Heart left ventricle (tissue), 13 donors: Measurements from ENCODE around the gene ENTHD1.

Experiments used
- CTCF ChIP-seq, 12 donors: fragments of 200-600 bp; sonication (generic) in 4 of 12; IDR thresholded peaks; one replicate each; pipeline versions ENCODE4 v1.5.0 to v1.8.0; 2018 to 2022; ENCODE audit warnings: antibody characterized with exemption in 12 of 12, mild to moderate bottlenecking in 5 of 12
- POLR2A ChIP-seq, 2 donors: fragments of 450-650 bp; IDR thresholded peaks; one replicate each; pipeline ENCODE4 v1.6.1; 2017; ENCODE audit warnings: antibody characterized with exemption in 2 of 2, mild to moderate bottlenecking in 2 of 2, moderate library complexity in 2 of 2
- donor health status: ischemic (EF 13 %, LVEDD 7.1; RV severe dilation, severe dysfunction).
- donor health status: DM: no; HTN: yes; CAD: no.
- donor health status: DM: no; HTN: no; CAD: no.
- donor health status: ischemic (EF 25% LVEDD 6.9; RV normal size, moderate dysfunction).
- donor health status: ischemic (EF 25% LVEDD 5.7; RV mildly dilated, moderate dysfunction).
- donor health status: ischemic (EF 35%, LVEDD 5.7; RV mildly dilated, moderate dysfunction).
- donor health status: nonischemic (EF 11% LVEDD 7.7; RV severe dilation, severe dysfunction).
- donor health status: DM: yes; HTN: yes; CAD: no.
- donor health status: PGD.
- donor health status: ischemic (EF 29% LVEDD 5.4; RV normal size, mild dysfunction).
- donor health status: nonischemic (EF 23%, LVEDD 6.1; RV moderate dilation, normal function).

- no peak for TF ChIP-seq POLR2A (IDR thresholded peaks at IDR 0.05)
- TF ChIP-seq CTCF (IDR thresholded peaks at IDR 0.05): no peak
Measured at GRCh38 chr22:39908737-39909136, 15.2 kb upstream of the ENTHD1 start.
